ENCODE data around the gene FGF22. TPM values are rescaled to one million over a fixed set of nuclear protein-coding genes. Genes with fewer than 3 reads are reported as not detected.
A peak's percentile ranks its signal among the peaks of the same experiment; 100 is the strongest.

The FGF22 gene
- total RNA-seq, 3 donors from 2014 or later (not counting 1 experiment from before 2014, with no cell fraction given): 0.31 to 0.58 (median 0.41) TPM

DNA sequence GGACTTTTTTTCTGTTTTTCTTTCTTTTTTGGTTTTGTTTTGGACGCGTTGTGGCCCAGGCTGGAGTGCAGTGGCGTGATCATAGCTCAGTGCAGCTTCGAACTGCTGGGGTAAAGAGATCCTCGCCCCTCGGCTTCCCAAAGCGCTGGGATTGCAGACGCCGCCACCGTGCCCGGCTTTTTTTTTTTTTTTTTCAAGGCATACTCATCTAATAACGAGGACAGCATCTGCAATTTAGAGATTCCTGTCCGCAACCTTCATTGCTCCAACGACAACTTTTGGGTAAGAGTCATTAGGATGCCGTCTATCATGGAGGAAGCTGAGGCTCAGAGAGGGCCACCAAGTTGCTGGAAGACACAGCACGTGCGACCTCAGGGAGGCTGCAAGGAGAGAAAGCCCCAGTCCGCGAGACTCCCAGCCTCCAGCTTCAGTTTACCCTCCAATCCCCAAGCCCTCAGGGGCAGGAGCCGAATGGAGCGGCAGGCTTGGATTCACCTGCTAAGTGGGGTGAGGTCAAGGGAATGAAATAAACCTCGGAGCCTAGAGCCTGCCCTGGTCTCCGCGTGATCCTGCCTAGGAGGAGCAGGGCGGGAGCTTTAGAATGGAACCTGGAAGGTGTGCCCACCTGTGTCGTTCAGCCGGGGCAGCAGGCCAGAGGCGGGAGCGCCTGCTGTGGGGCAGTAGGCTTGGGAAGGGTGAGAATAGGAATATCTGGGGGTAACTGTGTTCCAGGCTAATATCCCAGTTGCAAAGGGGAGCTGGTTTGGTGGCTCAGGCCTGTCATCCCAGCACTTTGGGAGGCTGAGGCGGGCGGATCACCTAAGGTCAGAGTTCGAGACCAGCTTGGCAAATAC is 5.7 kb upstream of the FGF22 start:
- no peak for DNase-seq
- Mint-ChIP-seq H3K27me3 (ENCODE audit: low read depth in 2 of 2) (no peaks in the 10 kb centered on the region), H3K9me3 (no peaks in the 10 kb centered on the region), H3K27ac (peak overlapping the region; percentile 87 to 95), H3K36me3 (no peaks in the 10 kb centered on the region), H3K4me3 (peak overlapping the region; percentile 82), H3K4me1 (peaks cover 10 to 30% of the 10 kb centered on the region in 2 donors)
- peaks cover 33% of the 10 kb centered on the region for H3K4me1 ChIP-seq (ENCODE audit: control insufficient read depth, insufficient read depth, low read length)
- peak in 1 of 3 donors; percentile 3 for ATAC-seq
- intact Hi-C loops (cut with micrococcal nuclease): no loop called here
- whole genome bisulfite sequencing (ENCODE audit: insufficient coverage): 33% methylated on average over 32 of the region's 32 CpGs
- H3K4me3 ChIP-seq (ENCODE audit: low read length): peak overlapping the region; percentile 58
- no peaks in the 10 kb centered on the region for H3K9me3 ChIP-seq (ENCODE audit: control insufficient read depth, insufficient read depth, low read length)
- no peaks in the 10 kb centered on the region for H3K27me3 ChIP-seq (ENCODE audit: control insufficient read depth, insufficient read depth, low read length)
- TF ChIP-seq, protein P1, sequence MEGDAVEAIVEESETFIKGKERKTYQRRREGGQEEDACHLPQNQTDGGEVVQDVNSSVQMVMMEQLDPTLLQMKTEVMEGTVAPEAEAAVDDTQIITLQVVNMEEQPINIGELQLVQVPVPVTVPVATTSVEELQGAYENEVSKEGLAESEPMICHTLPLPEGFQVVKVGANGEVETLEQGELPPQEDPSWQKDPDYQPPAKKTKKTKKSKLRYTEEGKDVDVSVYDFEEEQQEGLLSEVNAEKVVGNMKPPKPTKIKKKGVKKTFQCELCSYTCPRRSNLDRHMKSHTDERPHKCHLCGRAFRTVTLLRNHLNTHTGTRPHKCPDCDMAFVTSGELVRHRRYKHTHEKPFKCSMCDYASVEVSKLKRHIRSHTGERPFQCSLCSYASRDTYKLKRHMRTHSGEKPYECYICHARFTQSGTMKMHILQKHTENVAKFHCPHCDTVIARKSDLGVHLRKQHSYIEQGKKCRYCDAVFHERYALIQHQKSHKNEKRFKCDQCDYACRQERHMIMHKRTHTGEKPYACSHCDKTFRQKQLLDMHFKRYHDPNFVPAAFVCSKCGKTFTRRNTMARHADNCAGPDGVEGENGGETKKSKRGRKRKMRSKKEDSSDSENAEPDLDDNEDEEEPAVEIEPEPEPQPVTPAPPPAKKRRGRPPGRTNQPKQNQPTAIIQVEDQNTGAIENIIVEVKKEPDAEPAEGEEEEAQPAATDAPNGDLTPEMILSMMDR (IDR thresholded peaks at IDR 0.05): no peak
- H3K36me3 ChIP-seq (ENCODE audit: control insufficient read depth, insufficient read depth, low read length): peaks cover 5% of the 10 kb centered on the region
- peak overlapping the region; percentile 79 for H3K27ac ChIP-seq (ENCODE audit: low read length)

DNA sequence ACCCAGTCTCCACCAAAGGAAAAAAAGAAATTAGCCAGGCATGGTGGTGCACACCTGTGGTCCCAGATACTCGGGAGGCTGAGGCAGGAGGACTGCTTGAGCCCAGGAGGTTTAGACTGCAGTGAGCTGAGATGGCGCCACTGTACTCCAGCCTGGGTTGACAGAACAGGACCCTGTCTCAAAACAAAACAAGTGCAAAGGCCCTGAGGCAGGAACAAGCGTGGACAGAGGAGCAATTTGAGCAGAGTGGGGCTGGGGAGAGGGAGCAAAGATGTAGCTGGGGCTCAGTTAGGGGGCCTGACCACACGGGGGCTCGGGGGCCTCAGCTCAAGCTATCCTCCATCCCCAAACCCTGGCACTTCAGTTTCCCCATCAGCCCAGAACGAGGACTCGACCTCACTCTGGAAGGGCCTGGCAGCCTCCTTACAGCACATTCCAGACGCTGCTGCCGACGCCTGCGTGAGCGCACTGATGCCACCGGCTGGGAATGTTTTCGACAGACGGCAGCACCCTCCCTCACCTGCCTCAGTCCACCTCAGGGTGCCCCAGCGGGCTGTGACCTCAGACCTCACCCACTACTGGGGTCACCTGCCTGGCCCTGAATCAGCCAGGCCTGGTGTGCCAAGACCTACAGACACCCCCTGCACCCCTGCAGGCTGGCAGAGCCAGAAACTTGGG is 4.6 kb upstream of the FGF22 start:
- Mint-ChIP-seq H3K27me3 (ENCODE audit: low read depth in 2 of 2) (no peaks in the 10 kb centered on the region), H3K4me3 (no peak overlapping the region), H3K27ac (no peak overlapping the region), H3K36me3 (no peaks in the 10 kb centered on the region), H3K9me3 (no peaks in the 10 kb centered on the region), H3K4me1 (peaks cover 16 to 37% of the 10 kb centered on the region in 2 donors)
- H3K9me3 ChIP-seq (ENCODE audit: control insufficient read depth, insufficient read depth, low read length): no peaks in the 10 kb centered on the region
- peaks cover 5% of the 10 kb centered on the region for H3K36me3 ChIP-seq (ENCODE audit: control insufficient read depth, insufficient read depth, low read length)
- DNase-seq (no peak), ATAC-seq (no peak)
- TF ChIP-seq, protein P1 (IDR thresholded peaks at IDR 0.05): no peak
- WGBS (ENCODE audit: insufficient coverage): 96% methylated on average over 16 of the region's 16 CpGs
- H3K27me3 ChIP-seq (ENCODE audit: control insufficient read depth, insufficient read depth, low read length): no peaks in the 10 kb centered on the region
- no peak overlapping the region for H3K4me3 ChIP-seq (ENCODE audit: low read length)
- intact Hi-C loops (cut with micrococcal nuclease): no loop called here
- no peak overlapping the region for H3K27ac ChIP-seq (ENCODE audit: low read length)
- H3K4me1 ChIP-seq (ENCODE audit: control insufficient read depth, insufficient read depth, low read length): peaks cover 39% of the 10 kb centered on the region

DNA sequence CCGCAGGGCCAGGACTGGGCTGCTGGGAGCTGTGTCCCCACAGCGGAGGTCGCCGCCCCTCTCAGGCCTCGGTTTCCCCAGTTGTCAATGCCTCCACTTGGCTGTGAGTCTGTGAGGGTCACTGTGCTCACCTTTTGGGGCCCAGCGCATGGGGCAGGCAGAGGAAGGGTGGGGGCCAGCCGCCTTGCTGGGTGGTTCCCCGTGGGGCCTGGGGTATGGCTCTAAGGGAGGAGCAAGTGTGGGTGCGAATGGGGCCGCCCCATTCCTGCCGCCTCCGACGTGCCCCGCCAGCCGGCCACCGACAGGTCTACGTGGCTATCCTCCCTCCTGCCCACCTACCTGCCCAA is 800 bp upstream of the FGF22 start:
- DNase-seq (no peak), ATAC-seq (no peak)
- H3K4me3 Mint-ChIP-seq: peak overlapping the region; percentile 96
- TF ChIP-seq, protein P1 (IDR thresholded peaks at IDR 0.05): no peak
- H3K36me3 Mint-ChIP-seq: no peaks in the 10 kb centered on the region
- peak overlapping the region; percentile 89 to 95 for H3K27ac Mint-ChIP-seq
- intact Hi-C loops (cut with micrococcal nuclease): no loop called here
- H3K27me3 ChIP-seq (ENCODE audit: control insufficient read depth, insufficient read depth, low read length): no peaks in the 10 kb centered on the region
- H3K4me1 ChIP-seq (ENCODE audit: control insufficient read depth, insufficient read depth, low read length): peaks cover 21% of the 10 kb centered on the region
- H3K4me3 ChIP-seq (ENCODE audit: low read length): peak overlapping the region; percentile 42
- peaks cover 10 to 21% of the 10 kb centered on the region in 2 donors for H3K4me1 Mint-ChIP-seq
- H3K9me3 Mint-ChIP-seq: no peaks in the 10 kb centered on the region
- H3K9me3 ChIP-seq (ENCODE audit: control insufficient read depth, insufficient read depth, low read length): no peaks in the 10 kb centered on the region
- H3K36me3 ChIP-seq (ENCODE audit: control insufficient read depth, insufficient read depth, low read length): no peaks in the 10 kb centered on the region
- H3K27ac ChIP-seq (ENCODE audit: low read length): no peak overlapping the region
- WGBS (ENCODE audit: insufficient coverage): 68% methylated on average over 17 of the region's 17 CpGs
- H3K27me3 Mint-ChIP-seq (ENCODE audit: low read depth in 2 of 2): no peaks in the 10 kb centered on the region

Measured in natural killer cell (primary cell).